Left lobe of liver (tissue), 2 donors: ENCODE measurements around the gene ZNF532. TPM values are rescaled to one million over a fixed set of nuclear protein-coding genes. Genes with fewer than 3 reads are reported as not detected.
"Not testable (repeated sequence)": the region's sequence is repeated elsewhere in the genome, so short reads cannot be mapped to it uniquely, and the experiment has no call there.

Experiments
- ATAC-seq: fragments of 200-7000 bp; cut with Tn5 transposase; one replicate; pipeline ENCODE4 v1.9.1; 2020; ENCODE audit warnings: mild to moderate bottlenecking, moderate library complexity
- DNase-seq: peaks from one replicate; pipeline ENCODE4 v3.0.0-alpha.2; 2020; ENCODE audit warnings: low spot score
- total RNA-seq: library from RNA; stranded (reverse); gene quantifications from one replicate; pipeline ENCODE4 v1.2.1, GENCODE V29; 2021
- donor health status: DM: no; HTN: no; CAD: no; lungs with moderate emphysema.
- donor health status: DM: no; HTN: yes; CAD: no.

Gene ZNF532
- total RNA-seq, 1 donor from 2014 or later: 3.7 TPM

- peak; percentile 52 for ATAC-seq
These were observed 33.5 kb downstream of the ZNF532 start for GRCh38 chr18:58898010-58898799.

DNA sequence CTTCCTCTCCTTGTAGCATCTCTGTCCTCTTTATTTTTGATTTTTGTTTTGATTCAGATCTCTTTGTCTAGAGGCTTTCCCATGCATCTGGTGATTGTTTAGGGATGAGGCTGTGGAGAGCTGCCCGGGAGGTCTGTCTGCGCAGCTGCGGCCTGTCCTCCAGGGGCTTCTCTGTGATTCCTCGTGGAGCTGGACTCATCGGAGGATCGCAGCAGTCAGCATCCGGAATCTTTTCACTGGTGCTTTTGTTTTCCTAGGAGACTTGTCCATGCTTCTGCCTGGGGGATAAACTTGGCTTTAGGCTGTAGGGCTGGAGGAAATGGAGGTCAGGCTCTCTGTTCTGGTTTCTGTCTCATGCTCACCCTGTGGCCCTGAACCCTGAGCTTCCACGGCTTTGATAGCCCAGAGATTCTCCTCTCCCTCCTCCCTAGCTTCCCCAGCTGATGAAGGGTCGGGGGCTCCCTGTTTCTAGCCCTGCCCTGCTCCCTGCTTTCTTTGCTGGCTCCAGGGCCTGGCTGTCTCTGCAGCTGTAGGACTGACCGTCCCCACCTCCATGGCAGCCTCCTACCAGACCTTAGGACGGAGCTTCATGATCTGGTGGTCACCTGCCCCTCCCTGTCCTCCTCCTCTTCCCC lies 35.5 kb downstream of the ZNF532 start:
- ATAC-seq (peak; percentile 36), DNase-seq (no peak)

More at GRCh38 chr18:58898010-58898799, 33.5 kb downstream of the ZNF532 start:
- no peak for DNase-seq

GRCh38 chr18:58901143-58901542 lies 36.5 kb downstream of the ZNF532 start:
- no peak for DNase-seq
- no peak for ATAC-seq

- DNase-seq (no peak), ATAC-seq (no peak)
These were observed 37.1 kb downstream of the ZNF532 start for GRCh38 chr18:58901783-58902182.

- ATAC-seq: no peak
- DNase-seq: no peak
These were observed 38.3 kb downstream of the ZNF532 start for GRCh38 chr18:58902961-58903360.

DNA sequence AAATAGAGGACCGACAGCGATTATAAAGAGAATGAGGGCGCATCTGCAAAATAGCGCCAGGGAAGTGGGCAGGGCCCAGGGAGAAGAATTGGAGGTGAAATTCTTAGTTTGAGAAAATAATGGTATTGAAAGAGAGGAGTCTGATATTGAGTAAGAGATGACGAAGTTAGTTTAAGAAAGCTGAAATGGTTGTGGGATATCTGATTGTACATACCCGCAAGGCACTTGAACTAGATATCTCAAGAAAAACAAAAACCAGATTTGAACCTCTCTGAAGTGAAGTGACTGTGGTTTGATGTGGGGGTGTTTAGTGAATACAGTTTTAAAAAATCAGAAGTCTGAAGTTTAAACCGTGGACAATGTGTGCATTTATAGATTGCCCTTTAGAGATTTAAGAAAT lies 38.9 kb downstream of the ZNF532 start:
- no peak for ATAC-seq
- no peak for DNase-seq

- DNase-seq (no peak), ATAC-seq (no peak)
These were observed 41.2 kb downstream of the ZNF532 start for GRCh38 chr18:58905777-58906428.

DNA sequence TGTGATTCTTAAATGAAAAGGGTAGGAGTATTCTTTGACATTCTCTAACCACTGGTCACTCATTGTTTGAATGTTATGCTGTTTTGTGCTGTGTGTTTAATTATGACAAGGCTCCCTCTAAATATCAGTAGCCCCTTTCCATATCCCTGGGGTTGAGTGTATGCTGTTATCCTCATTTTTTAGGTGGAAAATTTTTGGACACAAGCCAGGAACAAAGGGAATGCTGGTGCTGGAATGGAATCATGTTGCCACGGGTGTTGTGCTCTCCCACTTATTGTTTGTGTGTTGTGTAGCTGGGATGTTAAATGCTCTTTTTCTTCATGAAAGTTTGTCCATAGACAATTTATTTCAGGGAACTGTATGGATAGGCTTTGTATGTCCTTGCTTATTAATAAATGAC lies 43.3 kb downstream of the ZNF532 start:
- DNase-seq (no peak), ATAC-seq (no peak)

GRCh38 chr18:58909521-58909920 lies 44.8 kb downstream of the ZNF532 start:
- ATAC-seq (no peak), DNase-seq (no peak)

GRCh38 chr18:58911241-58911640 lies 46.6 kb downstream of the ZNF532 start:
- DNase-seq (no peak), ATAC-seq (no peak)

GRCh38 chr18:58911766-58912165 lies 47.1 kb downstream of the ZNF532 start:
- DNase-seq (no peak), ATAC-seq (no peak)

GRCh38 chr18:58915006-58915799 lies 50.5 kb downstream of the ZNF532 start:
- DNase-seq (no peak), ATAC-seq (no peak)

- ATAC-seq (no peak), DNase-seq (no peak)
These were observed 51.3 kb downstream of the ZNF532 start for GRCh38 chr18:58915995-58916394.

DNA sequence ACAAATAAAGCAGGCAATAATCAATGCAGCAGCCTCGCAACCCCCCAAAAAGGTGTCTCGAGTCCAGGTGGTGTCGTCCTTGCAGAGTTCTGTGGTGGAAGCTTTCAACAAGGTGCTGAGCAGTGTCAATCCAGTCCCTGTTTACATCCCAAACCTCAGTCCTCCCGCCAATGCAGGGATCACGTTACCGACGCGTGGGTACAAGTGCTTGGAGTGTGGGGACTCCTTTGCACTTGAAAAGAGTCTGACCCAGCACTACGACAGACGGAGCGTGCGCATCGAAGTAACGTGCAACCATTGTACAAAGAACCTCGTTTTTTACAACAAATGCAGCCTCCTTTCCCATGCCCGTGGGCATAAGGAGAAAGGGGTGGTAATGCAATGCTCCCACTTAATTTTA lies 55.3 kb downstream of the ZNF532 start:
- DNase-seq, ATAC-seq: not testable (repeated sequence)

- ATAC-seq: no peak
- DNase-seq: no peak
These were observed 58.3 kb downstream of the ZNF532 start for GRCh38 chr18:58922995-58923394.

- ATAC-seq (no peak), DNase-seq (no peak)
These were observed 59.8 kb downstream of the ZNF532 start for GRCh38 chr18:58924473-58924872.

DNA sequence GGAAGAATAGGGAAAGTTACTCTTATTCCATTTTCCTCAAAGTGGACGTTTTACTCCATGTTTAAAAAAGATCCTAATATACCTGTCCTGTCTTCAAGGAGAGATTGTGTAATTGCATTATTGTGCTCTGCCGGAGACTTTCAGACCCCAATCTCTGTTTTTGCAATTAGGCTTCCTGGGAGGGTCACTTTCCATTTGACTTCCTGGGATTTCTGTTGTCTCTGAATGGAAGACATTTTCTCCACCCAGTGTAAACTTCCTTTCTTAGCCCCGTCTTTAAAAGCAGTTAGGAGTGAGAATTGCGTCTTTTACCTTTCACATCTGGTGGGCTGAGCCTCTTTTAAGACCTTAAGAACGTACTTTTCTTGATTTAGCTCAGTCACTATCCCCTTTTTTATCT lies 63.0 kb downstream of the ZNF532 start:
- ATAC-seq: no peak

GRCh38 chr18:58928386-58928785 lies 63.7 kb downstream of the ZNF532 start:
- DNase-seq (no peak), ATAC-seq (no peak)

More for the DNA sequence above, 63.0 kb downstream of the ZNF532 start:
- no peak for DNase-seq

DNA sequence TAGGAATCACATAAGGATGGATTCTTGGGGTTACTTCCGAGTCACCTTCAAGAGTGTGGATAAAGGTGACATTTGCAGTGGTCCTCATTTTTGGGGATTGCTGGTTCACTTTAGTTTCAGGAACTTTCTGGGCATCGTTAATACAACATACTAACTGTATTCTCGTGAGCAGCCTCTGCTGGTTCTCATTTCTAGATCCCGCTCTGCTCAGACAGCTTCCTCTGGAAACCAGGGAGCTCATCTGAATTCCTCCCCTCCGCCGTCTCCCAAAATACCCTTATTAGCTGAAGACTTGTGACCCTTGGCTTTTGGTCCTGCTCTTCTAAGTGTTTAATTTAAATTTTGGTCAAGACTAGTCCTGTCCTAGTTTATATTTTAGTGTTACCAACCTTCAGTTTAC lies 64.5 kb downstream of the ZNF532 start:
- DNase-seq (no peak), ATAC-seq (no peak)

- no peak for DNase-seq
- no peak for ATAC-seq
These were observed 69.7 kb downstream of the ZNF532 start for GRCh38 chr18:58934356-58934755.

GRCh38 chr18:58934933-58935577 lies 70.4 kb downstream of the ZNF532 start:
- ATAC-seq (no peak), DNase-seq (no peak)
